AG09309 (cell line): ENCODE results near the gene HOXA7.

Experiments used
- DNase-seq: peaks from one replicate; pipeline ENCODE4 v3.0.0-alpha.2; 2010; ENCODE audit warnings: low read depth
- H3K4me3 ChIP-seq: 2 replicates; pipeline ENCODE4 v1.5.1; 2011; ENCODE audit warnings: mild to moderate bottlenecking, low read depth, low read length, moderate library complexity; ENCODE audit not compliant: control insufficient read depth
- CTCF ChIP-seq: IDR thresholded peaks from 2 replicates; pipeline ENCODE4 v1.5.1; 2011; ENCODE audit warnings: mild to moderate bottlenecking, low read depth, low read length, inconsistent platforms; ENCODE audit not compliant: insufficient read depth, control insufficient read depth; ENCODE audit errors: missing control alignments

The HOXA7 gene

GRCh38 chr7:27105301-27106031 lies 51.0 kb downstream of the HOXA7 start:
- DNase-seq: no peak
- no peak for TF ChIP-seq CTCF
- H3K4me3 ChIP-seq: no peak overlapping the region

GRCh38 chr7:27104341-27105058 lies 52.0 kb downstream of the HOXA7 start:
- H3K4me3 ChIP-seq: no peak overlapping the region
- DNase-seq: no peak
- no peak for TF ChIP-seq CTCF
